HepG2 (cell line): ENCODE measurements around the gene TUT7. TPM values are rescaled to one million over a fixed set of nuclear protein-coding genes. Genes with fewer than 3 reads are reported as not detected.

ENCODE experiments used
- AGO2 ChIP-seq: fragments of 200-400 bp; formaldehyde crosslinking; optimal IDR thresholded peaks from 2 replicates; pipeline ENCODE3; 2017; ENCODE audit warnings: mild to moderate bottlenecking, low read depth, low read length, moderate library complexity
- ARNT ChIP-seq: fragments of 450-650 bp; IDR thresholded peaks from 2 replicates; pipeline ENCODE4 v1.6.1; 2017
- CBX1 ChIP-seq: IDR thresholded peaks from one replicate; pipeline ENCODE4 v1.6.1; 2016; ENCODE audit warnings: antibody characterized with exemption, low read depth
- ESRRA ChIP-seq: sonication (generic); formaldehyde crosslinking; IDR thresholded peaks from 2 replicates; pipeline ENCODE4 v1.5.1; 2020; ENCODE audit warnings: mild to moderate bottlenecking, low read depth, missing genetic modification reagents
- HOXA5 ChIP-seq: sonication (generic); formaldehyde crosslinking; IDR thresholded peaks from 2 replicates; pipeline ENCODE4 v1.4.0; 2020; ENCODE audit warnings: missing genetic modification reagents
- MTF2 ChIP-seq: sonication (generic); formaldehyde crosslinking; IDR thresholded peaks from 2 replicates; pipeline ENCODE4 v1.5.0; 2020; ENCODE audit warnings: missing genetic modification reagents, borderline replicate concordance
- SRY ChIP-seq: sonication (generic); formaldehyde crosslinking; IDR thresholded peaks from 2 replicates; pipeline ENCODE4 v1.8.0; 2022; ENCODE audit warnings: mild to moderate bottlenecking, missing genetic modification reagents
- TOE1 ChIP-seq: sonication (generic); formaldehyde crosslinking; IDR thresholded peaks from 2 replicates; pipeline ENCODE4 v1.4.0; 2020; ENCODE audit warnings: mild to moderate bottlenecking, missing genetic modification reagents
- ZIK1 ChIP-seq: sonication (generic); formaldehyde crosslinking; IDR thresholded peaks from 2 replicates; pipeline ENCODE4 v1.5.0; 2020; ENCODE audit warnings: mild to moderate bottlenecking, low read depth, missing genetic modification reagents, borderline replicate concordance
- ZNF234 ChIP-seq: sonication (generic); formaldehyde crosslinking; conservative IDR thresholded peaks from 2 replicates; pipeline ENCODE4 v1.5.1; 2020; ENCODE audit warnings: mild to moderate bottlenecking, missing genetic modification reagents
- ZNF329 ChIP-seq: sonication (generic); formaldehyde crosslinking; IDR thresholded peaks from 2 replicates; pipeline ENCODE4 v1.9.0; 2021; ENCODE audit warnings: low read depth, mild to moderate bottlenecking, missing genetic modification reagents
- ZNF44 ChIP-seq: sonication (generic); formaldehyde crosslinking; IDR thresholded peaks from 2 replicates; pipeline ENCODE4 v1.5.1; 2020; ENCODE audit warnings: mild to moderate bottlenecking, missing genetic modification reagents
- ZNF629 ChIP-seq: sonication (generic); formaldehyde crosslinking; conservative IDR thresholded peaks from 2 replicates; pipeline ENCODE4 v1.5.0; 2020; ENCODE audit warnings: missing genetic modification reagents
- ZNF660 ChIP-seq: sonication (generic); formaldehyde crosslinking; IDR thresholded peaks from 2 replicates; pipeline ENCODE4 v1.5.1; 2020; ENCODE audit warnings: mild to moderate bottlenecking, low read depth, missing genetic modification reagents, borderline replicate concordance
- ZZZ3 ChIP-seq: sonication (generic); formaldehyde crosslinking; IDR thresholded peaks from 2 replicates; pipeline ENCODE4 v1.4.0; 2020; ENCODE audit warnings: missing genetic modification reagents, mild to moderate bottlenecking, borderline replicate concordance
- polyA plus RNA-seq, 8 experiments: library from polyadenylated mRNA; depleted of rRNA in 3 of 8; stranded (reverse) in 7 of 8; unstranded in 1 of 8; fragments of >200 nt; fragmentation: Illumina TruSeq in 4 of 8; extraction: Trizol in 4 of 8; gene quantifications; 2 replicates each; pipeline versions ENCODE4 v1.2.1 to v1.2.3, GENCODE V29; 2011 to 2016; ENCODE audit warnings: low read depth in 4 of 8, missing spikeins in 1 of 8, mixed read lengths in 1 of 8; ENCODE audit not compliant: insufficient read depth in 1 of 8
- total RNA-seq, 5 experiments: library from RNA; depleted of rRNA; stranded (reverse); fragments of >200 nt; fragmentation: Illumina TruSeq; extraction: Trizol; gene quantifications; 2 replicates each; pipeline ENCODE4 v1.2.3, GENCODE V29; 2016; ENCODE audit warnings: low read depth in 1 of 5
- TF ChIP-seq, protein P1 (sequence below): sonication (generic); formaldehyde crosslinking; IDR thresholded peaks from 2 replicates; pipeline ENCODE4 v1.4.0; 2020; ENCODE audit warnings: mild to moderate bottlenecking, missing genetic modification reagents
- TF ChIP-seq, protein P2 (sequence below): IDR thresholded peaks from 2 replicates; pipeline ENCODE4 v1.6.1; 2016; ENCODE audit warnings: missing genetic modification reagents, missing compliant biosample characterization
- TF ChIP-seq, protein P3 (sequence below): sonication (generic); formaldehyde crosslinking; IDR thresholded peaks from 2 replicates; pipeline ENCODE4 v1.4.0; 2020; ENCODE audit warnings: missing genetic modification reagents
- TF ChIP-seq, protein P4 (sequence below): sonication (generic); formaldehyde crosslinking; IDR thresholded peaks from 2 replicates; pipeline ENCODE4 v1.4.0; 2020; ENCODE audit warnings: mild to moderate bottlenecking, low read depth, missing genetic modification reagents

Gene TUT7
- total and polyA plus RNA-seq, 2 of the 13 experiments (the other 11 are each of a cell fraction or from before 2014, with no cell fraction given) = 12.0 to 19.4 TPM

DNA sequence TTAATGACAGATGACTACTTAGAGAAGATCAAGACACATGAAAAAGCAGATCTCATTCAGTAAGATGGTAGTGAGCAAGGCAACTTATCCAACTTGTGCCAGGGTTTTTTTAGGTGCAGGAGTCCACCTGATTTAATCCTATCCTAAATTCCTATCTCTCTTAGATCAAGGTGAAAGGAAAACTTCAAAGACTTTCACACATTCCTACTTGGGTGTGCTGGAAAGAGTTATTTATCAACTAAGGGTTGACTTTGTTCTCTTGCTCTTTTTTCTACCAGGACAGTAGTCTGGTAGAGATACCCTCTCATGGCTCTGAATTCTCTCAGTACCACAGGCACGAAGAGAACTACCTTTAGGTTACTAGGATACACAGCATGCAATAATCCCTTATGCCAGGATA is 18.2 kb downstream of the TUT7 start (continued):
- TF ChIP-seq, protein P1, sequence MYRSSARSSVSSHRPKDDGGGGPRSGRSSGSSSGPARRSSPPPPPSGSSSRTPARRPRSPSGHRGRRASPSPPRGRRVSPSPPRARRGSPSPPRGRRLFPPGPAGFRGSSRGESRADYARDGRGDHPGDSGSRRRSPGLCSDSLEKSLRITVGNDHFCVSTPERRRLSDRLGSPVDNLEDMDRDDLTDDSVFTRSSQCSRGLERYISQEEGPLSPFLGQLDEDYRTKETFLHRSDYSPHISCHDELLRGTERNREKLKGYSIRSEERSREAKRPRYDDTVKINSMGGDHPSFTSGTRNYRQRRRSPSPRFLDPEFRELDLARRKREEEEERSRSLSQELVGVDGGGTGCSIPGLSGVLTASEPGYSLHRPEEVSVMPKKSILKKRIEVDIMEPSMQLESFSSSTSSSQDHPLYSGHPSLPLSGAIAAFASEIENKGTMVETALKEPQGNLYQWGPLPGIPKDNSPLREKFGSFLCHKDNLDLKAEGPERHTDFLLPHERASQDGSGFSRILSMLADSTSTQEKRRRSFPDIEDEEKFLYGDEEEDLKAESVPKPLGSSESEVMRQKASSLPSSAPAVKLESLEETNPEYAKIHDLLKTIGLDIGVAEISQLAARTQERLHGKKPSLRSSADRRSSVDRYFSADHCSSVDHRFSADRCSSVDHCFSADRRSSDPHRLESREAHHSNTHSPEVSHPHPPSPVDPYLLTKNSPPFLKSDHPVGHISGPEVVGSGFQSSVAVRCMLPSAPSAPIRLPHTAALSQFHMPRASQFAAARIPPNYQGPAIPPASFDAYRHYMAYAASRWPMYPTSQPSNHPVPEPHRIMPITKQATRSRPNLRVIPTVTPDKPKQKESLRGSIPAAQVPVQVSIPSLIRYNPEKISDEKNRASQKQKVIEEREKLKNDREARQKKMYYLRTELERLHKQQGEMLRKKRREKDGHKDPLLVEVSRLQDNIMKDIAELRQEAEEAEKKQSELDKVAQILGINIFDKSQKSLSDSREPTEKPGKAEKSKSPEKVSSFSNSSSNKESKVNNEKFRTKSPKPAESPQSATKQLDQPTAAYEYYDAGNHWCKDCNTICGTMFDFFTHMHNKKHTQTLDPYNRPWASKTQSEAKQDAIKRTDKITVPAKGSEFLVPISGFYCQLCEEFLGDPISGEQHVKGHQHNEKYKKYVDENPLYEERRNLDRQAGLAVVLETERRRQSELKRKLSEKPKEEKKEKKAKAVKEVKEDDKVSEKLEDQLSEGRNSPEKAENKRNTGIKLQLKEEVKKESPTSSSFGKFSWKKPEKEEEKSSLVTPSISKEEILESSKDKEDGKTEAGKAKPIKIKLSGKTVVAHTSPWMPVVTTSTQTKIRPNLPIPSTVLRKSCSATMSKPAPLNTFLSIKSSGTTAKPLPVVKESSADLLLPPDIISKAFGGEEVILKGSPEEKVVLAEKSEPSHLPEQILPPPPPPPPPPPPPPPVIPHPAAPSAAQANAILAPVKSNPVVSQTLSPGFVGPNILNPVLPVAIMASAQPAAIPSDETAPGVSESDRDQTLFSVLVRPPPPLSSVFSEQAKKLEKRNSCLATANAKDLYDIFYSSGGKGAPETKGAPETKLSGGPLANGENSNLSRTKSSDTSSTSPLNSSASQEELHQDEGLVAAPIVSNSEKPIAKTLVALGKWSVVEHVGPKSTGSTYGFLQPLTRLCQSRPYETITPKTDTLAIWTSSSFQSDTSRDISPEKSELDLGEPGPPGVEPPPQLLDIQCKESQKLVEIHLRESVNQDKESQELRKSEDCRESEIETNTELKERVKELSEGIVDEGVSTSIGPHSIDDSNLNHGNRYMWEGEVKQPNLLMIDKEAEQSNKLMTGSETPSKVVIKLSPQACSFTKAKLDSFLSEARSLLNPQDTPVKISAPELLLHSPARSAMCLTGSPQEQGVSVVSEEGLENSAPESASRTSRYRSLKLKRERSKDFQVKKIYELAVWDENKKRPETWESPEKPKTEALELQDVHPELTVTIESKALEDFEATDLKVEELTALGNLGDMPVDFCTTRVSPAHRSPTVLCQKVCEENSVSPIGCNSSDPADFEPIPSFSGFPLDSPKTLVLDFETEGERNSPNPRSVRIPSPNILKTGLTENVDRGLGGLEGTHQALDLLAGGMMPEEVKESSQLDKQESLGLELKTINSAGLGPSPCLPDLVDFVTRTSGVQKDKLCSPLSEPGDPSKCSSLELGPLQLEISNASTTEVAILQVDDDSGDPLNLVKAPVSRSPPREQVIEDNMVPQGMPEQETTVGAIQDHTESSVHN (CRISPR knock-in tag) = no peak
- TF ChIP-seq HOXA5 (CRISPR knock-in tag) = 0 out of 2 replicates have a peak, but pooled peaks have one; percentile 38
- no peak for TF ChIP-seq ARNT
- no peak for TF ChIP-seq ESRRA (CRISPR knock-in tag)
- no peak for TF ChIP-seq ZZZ3 (CRISPR knock-in tag)
- TF ChIP-seq ZNF44 (CRISPR knock-in tag) = no peak
- TF ChIP-seq, protein P2, sequence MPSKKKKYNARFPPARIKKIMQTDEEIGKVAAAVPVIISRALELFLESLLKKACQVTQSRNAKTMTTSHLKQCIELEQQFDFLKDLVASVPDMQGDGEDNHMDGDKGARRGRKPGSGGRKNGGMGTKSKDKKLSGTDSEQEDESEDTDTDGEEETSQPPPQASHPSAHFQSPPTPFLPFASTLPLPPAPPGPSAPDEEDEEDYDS (CRISPR knock-in tag) = no peak
- 0 out of 2 replicates have a peak, but pooled peaks have one; percentile 11 for TF ChIP-seq ZNF629 (CRISPR knock-in tag)
- no peak for TF ChIP-seq SRY (CRISPR knock-in tag)
- TF ChIP-seq, protein P3, sequence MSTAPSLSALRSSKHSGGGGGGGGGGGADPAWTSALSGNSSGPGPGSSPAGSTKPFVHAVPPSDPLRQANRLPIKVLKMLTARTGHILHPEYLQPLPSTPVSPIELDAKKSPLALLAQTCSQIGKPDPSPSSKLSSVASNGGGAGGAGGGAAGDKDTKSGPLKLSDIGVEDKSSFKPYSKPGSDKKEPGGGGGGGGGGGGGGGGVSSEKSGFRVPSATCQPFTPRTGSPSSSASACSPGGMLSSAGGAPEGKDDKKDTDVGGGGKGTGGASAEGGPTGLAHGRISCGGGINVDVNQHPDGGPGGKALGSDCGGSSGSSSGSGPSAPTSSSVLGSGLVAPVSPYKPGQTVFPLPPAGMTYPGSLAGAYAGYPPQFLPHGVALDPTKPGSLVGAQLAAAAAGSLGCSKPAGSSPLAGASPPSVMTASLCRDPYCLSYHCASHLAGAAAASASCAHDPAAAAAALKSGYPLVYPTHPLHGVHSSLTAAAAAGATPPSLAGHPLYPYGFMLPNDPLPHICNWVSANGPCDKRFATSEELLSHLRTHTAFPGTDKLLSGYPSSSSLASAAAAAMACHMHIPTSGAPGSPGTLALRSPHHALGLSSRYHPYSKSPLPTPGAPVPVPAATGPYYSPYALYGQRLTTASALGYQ (CRISPR knock-in tag) = peak; percentile 83
- TF ChIP-seq ZNF660 (CRISPR knock-in tag) = no peak
- TF ChIP-seq, protein P4, sequence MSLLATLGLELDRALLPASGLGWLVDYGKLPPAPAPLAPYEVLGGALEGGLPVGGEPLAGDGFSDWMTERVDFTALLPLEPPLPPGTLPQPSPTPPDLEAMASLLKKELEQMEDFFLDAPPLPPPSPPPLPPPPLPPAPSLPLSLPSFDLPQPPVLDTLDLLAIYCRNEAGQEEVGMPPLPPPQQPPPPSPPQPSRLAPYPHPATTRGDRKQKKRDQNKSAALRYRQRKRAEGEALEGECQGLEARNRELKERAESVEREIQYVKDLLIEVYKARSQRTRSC (CRISPR knock-in tag) = no peak
- TF ChIP-seq ZNF234 (CRISPR knock-in tag) = no peak
- TF ChIP-seq AGO2 = no peak
- no peak for TF ChIP-seq CBX1
- TF ChIP-seq TOE1 (CRISPR knock-in tag) = no peak
- TF ChIP-seq MTF2 = no peak
- TF ChIP-seq ZNF329 (CRISPR knock-in tag) = no peak
- no peak for TF ChIP-seq ZIK1 (CRISPR knock-in tag)
